K562 (cell line): ENCODE results near the gene NPAS3. TPM values are rescaled to one million over a fixed set of nuclear protein-coding genes. Genes with fewer than 3 reads are reported as not detected.

Source experiments
- ATAC-seq: fragments of 200-7000 bp; cut with Tn5 transposase; 3 replicates; pipeline ENCODE4 v1.9.1; 2020; ENCODE audit warnings: moderate library complexity
- BruUV-seq: library from RNA; stranded (reverse); fragments of 400-500 nt; replicated peaks from 2 replicates; lab custom pipeline; 2021; lab: Mats Ljungman, UMichigan
- CTCF ChIA-PET: fragments of 300-600 bp; formaldehyde crosslinking; extraction: SDS; loops from one replicate; lab custom pipeline; 2021; ENCODE audit warnings: low intra/inter-chr PET ratio; lab: Yijun Ruan, JAX
- POLR2A ChIA-PET: fragments of 300-600, 350-650 bp; sonication (Branson Sonifier 250); formaldehyde crosslinking; extraction: SDS; loops from one replicate; lab custom pipeline; 2021; ENCODE audit warnings: antibody characterized with exemption, inconsistent platforms; lab: Yijun Ruan, JAX
- DNase-seq, 4 experiments: peaks; one replicate each; pipeline versions ENCODE4 v3.0.0 to v3.0.0-alpha.2; 2011 to 2018; ENCODE audit warnings: low spot score in 3 of 4, mixed read lengths in 3 of 4; ENCODE audit errors: extremely low read depth in 1 of 4
- FAIRE-seq: peaks from 2 replicates; lab custom pipeline; 2011; peaks lifted over from hg19 to GRCh38; lab: Jason Lieb, UNC
- H2AFZ ChIP-seq: 2 replicates; pipeline ENCODE4 v1.6.0; 2011; ENCODE audit warnings: low read depth, low read length, control low read depth, inconsistent platforms
- H3K27ac ChIP-seq: fragments of 200-600 bp; 3 replicates; pipeline ENCODE4 v1.8.0; 2011; ENCODE audit warnings: low read depth, mild to moderate bottlenecking, control low read depth, inconsistent platforms, low read length, moderate library complexity, mixed read lengths; ENCODE audit errors: extremely low read depth
- H3K27me3 ChIP-seq, 2 experiments: fragments of 300-600 bp in 1 of 2; 2 replicates in 1 of 2; 3 replicates in 1 of 2; pipeline versions ENCODE4 v1.6.0 to v1.8.0; 2011; ENCODE audit warnings: inconsistent platforms in 2 of 2, low read length in 2 of 2, mild to moderate bottlenecking in 1 of 2, mixed read lengths in 1 of 2, moderate library complexity in 1 of 2; ENCODE audit not compliant: control insufficient read depth in 2 of 2, insufficient read depth in 2 of 2
- H3K36me3 ChIP-seq: fragments of 300-600 bp; 3 replicates; pipeline ENCODE4 v1.8.0; 2011; ENCODE audit warnings: mild to moderate bottlenecking, low read length, inconsistent platforms; ENCODE audit not compliant: control insufficient read depth, insufficient read depth
- H3K4me1 ChIP-seq, 2 experiments: fragments of 200-600 bp in 1 of 2; replicated peaks in 1 of 2; 2 replicates in 1 of 2; 3 replicates in 1 of 2; pipeline versions ENCODE4 v1.5.1 to v1.8.0; 2011; ENCODE audit warnings: inconsistent platforms in 2 of 2, low read length in 2 of 2, mild to moderate bottlenecking in 1 of 2, mixed read lengths in 1 of 2, moderate library complexity in 1 of 2; ENCODE audit not compliant: control insufficient read depth in 2 of 2, insufficient read depth in 2 of 2
- H3K4me2 ChIP-seq: 2 replicates; pipeline ENCODE4 v1.6.1; 2011; ENCODE audit warnings: low read length, control low read depth, inconsistent platforms, mixed read lengths; ENCODE audit not compliant: insufficient read depth
- H3K4me3 ChIP-seq: fragments of 200-600 bp; sonication (generic), shearing (Covaris generic); 2 replicates; pipeline ENCODE4 v1.5.1; 2016; ENCODE audit warnings: control low read depth, inconsistent platforms
- H3K79me2 ChIP-seq: fragments of 200-600 bp; 3 replicates; pipeline ENCODE4 v1.8.0; 2011; ENCODE audit warnings: low read length, inconsistent platforms; ENCODE audit not compliant: control insufficient read depth, insufficient read depth
- H3K9ac ChIP-seq, 2 experiments: 2 replicates each; pipeline versions ENCODE4 v1.6.0 to v1.6.1; 2011; ENCODE audit warnings: low read depth in 2 of 2, low read length in 2 of 2, control low read depth in 1 of 2, inconsistent platforms in 1 of 2, mild to moderate bottlenecking in 1 of 2, mixed read lengths in 1 of 2; ENCODE audit not compliant: insufficient read depth in 1 of 2
- H3K9me1 ChIP-seq: one replicate; pipeline ENCODE4 v1.6.0; 2011; ENCODE audit warnings: inconsistent platforms, mild to moderate bottlenecking, low read length, moderate library complexity; ENCODE audit not compliant: control insufficient read depth, insufficient read depth
- H3K9me3 ChIP-seq: replicated peaks from 2 replicates; pipeline ENCODE4 v1.5.1; 2011; ENCODE audit warnings: low read depth, low read length, inconsistent platforms; ENCODE audit not compliant: control insufficient read depth, insufficient read depth
- H4K20me1 ChIP-seq: replicated peaks from 2 replicates; pipeline ENCODE4 v1.6.1; 2011; ENCODE audit warnings: low read length, inconsistent platforms, mixed read lengths; ENCODE audit not compliant: control insufficient read depth, insufficient read depth
- E2F3 ChIP-seq: fragments of 250-450 bp; sonication (Bioruptor Pico); IDR thresholded peaks from 2 replicates; pipeline ENCODE4 v1.4.0; 2020; ENCODE audit warnings: mild to moderate bottlenecking
- FOXM1 ChIP-seq, 2 experiments: fragments of 450-650 bp in 1 of 2; sonication (generic) in 1 of 2; formaldehyde crosslinking in 1 of 2; IDR thresholded peaks; 2 replicates each; pipeline versions ENCODE4 v1.6.1 to v1.9.0; 2017 to 2022; ENCODE audit warnings: low read depth in 2 of 2, mild to moderate bottlenecking in 2 of 2, missing genetic modification reagents in 1 of 2, moderate library complexity in 1 of 2
- JUND ChIP-seq, 2 experiments: IDR thresholded peaks; 2 replicates in 1 of 2; 3 replicates in 1 of 2; pipeline ENCODE4 v1.6.1; 2011; ENCODE audit warnings: borderline replicate concordance in 2 of 2, low read depth in 2 of 2, low read length in 2 of 2, improper control_type of control experiment in 1 of 2, missing biosample characterization in 1 of 2, missing genetic modification characterization in 1 of 2, missing genetic modification reagents in 1 of 2
- ZNF274 ChIP-seq: IDR thresholded peaks from 2 replicates; pipeline ENCODE4 v1.6.1; 2011; ENCODE audit warnings: low read depth, mild to moderate bottlenecking, low read length, moderate library complexity, borderline replicate concordance
- ZNF668 ChIP-seq: fragments of 250-450 bp; sonication (Bioruptor Pico); IDR thresholded peaks from 2 replicates; pipeline ENCODE4 v1.8.0; 2022; ENCODE audit warnings: mild to moderate bottlenecking, inconsistent platforms
- WGBS: fragments of 100-300 bp; shearing (Covaris generic); methylation state at CpG from one replicate; pipeline ENCODE4 v1.1.6; 2016; ENCODE audit warnings: low coverage, mixed read lengths; ENCODE audit not compliant: insufficient coverage; ENCODE audit errors: missing lambda C conversion rate; 5-methylcytosine and 5-hydroxymethylcytosine counted together
- in situ Hi-C: fragments of 300-500 bp; cut with MboI; formaldehyde crosslinking; loops from 4 replicates; pipeline ENCODE4 v1.15.0; 2018; ENCODE audit warnings: inconsistent platforms, mixed read lengths
- intact Hi-C: fragments of 100-400 bp; cut with micrococcal nuclease; formaldehyde crosslinking; loops from 2 replicates; pipeline ENCODE4 v1.14.2; 2022
- polyA plus RNA-seq, 8 experiments: library from polyadenylated mRNA; depleted of rRNA in 4 of 8; stranded (reverse) in 5 of 8; unstranded in 3 of 8; fragments of >200 nt; fragmentation: Nextera tagmentation in 2 of 8; fragmentation: Illumina TruSeq in 1 of 8; extraction: Ambion mirVana in 2 of 8; extraction: Trizol in 1 of 8; gene quantifications; 2 replicates each; pipeline versions ENCODE4 v1.2.1 to v1.2.3, GENCODE V29; 2011 to 2014; ENCODE audit warnings: inconsistent platforms in 1 of 8, missing spikeins in 1 of 8
- total RNA-seq, 7 experiments: library from RNA; depleted of rRNA in 6 of 7; stranded (reverse); fragments of >200 nt in 6 of 7; fragmentation: Illumina TruSeq in 2 of 7; extraction: Trizol in 2 of 7; gene quantifications; 2 replicates each; pipeline versions ENCODE4 v1.2.1 to v1.2.3, GENCODE V29; 2011 to 2021; ENCODE audit warnings: low replicate concordance in 1 of 7
- TF ChIP-seq, protein P1 (sequence below), 2 experiments: fragments of 450-650 bp in 1 of 2; sonication (generic) in 1 of 2; formaldehyde crosslinking; conservative IDR thresholded peaks; 2 replicates each; pipeline versions ENCODE4 v1.4.0 to v1.8.1; 2020 to 2022; ENCODE audit warnings: mild to moderate bottlenecking in 1 of 2, missing genetic modification reagents in 1 of 2
- TF ChIP-seq, protein P2 (sequence below): sonication (generic); formaldehyde crosslinking; IDR thresholded peaks from 2 replicates; pipeline ENCODE4 v1.8.0; 2022; ENCODE audit warnings: mild to moderate bottlenecking, missing genetic modification reagents
- TF ChIP-seq, protein P3 (sequence below): fragments of 450-650 bp; formaldehyde crosslinking; conservative IDR thresholded peaks from 2 replicates; pipeline ENCODE4 v1.4.0; 2022; ENCODE audit warnings: mild to moderate bottlenecking, missing genetic modification characterization
- TF ChIP-seq, protein P4 (sequence below), 2 experiments: fragments of 450-650 bp in 1 of 2; IDR thresholded peaks; 2 replicates each; pipeline ENCODE4 v1.6.1; 2011 to 2017; ENCODE audit warnings: low read depth in 2 of 2, antibody characterized with exemption in 1 of 2, borderline replicate concordance in 1 of 2, low read length in 1 of 2, mild to moderate bottlenecking in 1 of 2, mixed read lengths in 1 of 2; ENCODE audit not compliant: control insufficient read depth in 1 of 2

Gene NPAS3
- total and polyA plus RNA-seq, 9 of the 15 experiments (the other 6 are each of a cell fraction or from before 2014, with no cell fraction given) = 0.04 TPM; not detected in 8

DNA sequence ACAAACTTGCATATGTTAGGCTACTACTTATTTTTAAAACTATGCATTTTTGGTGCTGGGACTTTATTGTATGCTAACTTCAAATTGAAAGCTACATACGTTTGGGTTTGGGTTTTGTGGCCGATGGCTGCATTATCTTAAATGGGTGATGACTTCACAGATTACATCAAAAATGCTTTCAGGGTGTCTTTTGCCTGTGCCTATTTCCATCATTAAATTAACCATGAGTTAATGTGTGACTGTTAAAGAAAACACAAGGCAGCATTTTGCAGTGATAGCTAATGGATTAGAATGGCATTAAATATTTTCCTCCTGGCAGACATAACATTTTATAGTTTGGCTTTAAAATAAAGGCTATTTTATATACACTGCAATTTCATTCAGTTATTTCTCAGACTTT is 659.9 kb downstream of the NPAS3 start (continued):
- TF ChIP-seq, protein P1, sequence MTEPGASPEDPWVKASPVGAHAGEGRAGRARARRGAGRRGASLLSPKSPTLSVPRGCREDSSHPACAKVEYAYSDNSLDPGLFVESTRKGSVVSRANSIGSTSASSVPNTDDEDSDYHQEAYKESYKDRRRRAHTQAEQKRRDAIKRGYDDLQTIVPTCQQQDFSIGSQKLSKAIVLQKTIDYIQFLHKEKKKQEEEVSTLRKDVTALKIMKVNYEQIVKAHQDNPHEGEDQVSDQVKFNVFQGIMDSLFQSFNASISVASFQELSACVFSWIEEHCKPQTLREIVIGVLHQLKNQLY (CRISPR knock-in tag; conservative IDR thresholded peaks at IDR 0.05) = no peak
- no peak for TF ChIP-seq ZNF274

DNA sequence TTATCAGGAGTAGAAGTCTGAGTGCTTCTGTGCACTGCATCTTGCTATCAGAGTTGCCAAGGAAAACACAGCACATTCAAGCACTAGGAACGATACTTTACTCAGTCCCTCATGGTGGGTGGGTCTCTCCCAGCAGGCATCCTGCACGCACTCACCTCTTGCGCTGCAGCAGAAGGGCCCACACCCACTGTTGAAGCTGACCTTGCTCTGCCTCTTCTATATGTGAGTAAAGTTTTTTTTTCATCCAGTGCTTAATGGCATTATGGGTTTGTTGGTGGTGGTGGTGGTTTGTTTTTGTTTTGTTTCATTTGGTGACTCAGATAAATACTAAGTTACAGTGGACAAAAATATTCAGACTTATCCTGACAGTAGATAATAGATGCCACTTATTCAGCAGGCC is 663.7 kb downstream of the NPAS3 start:
- POLR2A ChIA-PET = no interaction called here
- Histone ChIP-seq H4K20me1 (no peaks in the 10 kb centered on the region), H3K4me3 (no peak overlapping the region), H3K36me3 (no peaks in the 10 kb centered on the region), H3K4me1 (no peaks in the 10 kb centered on the region), H3K27me3 (no peaks in the 10 kb centered on the region), H3K9me1 (no peaks in the 10 kb centered on the region), H2AFZ (no peak overlapping the region), H3K9ac (no peak overlapping the region), H3K9me3 (no peaks in the 10 kb centered on the region), H3K79me2 (no peaks in the 10 kb centered on the region), H3K27ac (no peak overlapping the region), H3K4me2 (no peak overlapping the region)
- TF ChIP-seq FOXM1 (IDR thresholded peaks at IDR 0.05; ENCODE audit: low read depth) (no peak), FOXM1 (CRISPR knock-in tag; IDR thresholded peaks at IDR 0.05; ENCODE audit: low read depth) (no peak), JUND (IDR thresholded peaks at IDR 0.05; ENCODE audit: borderline replicate concordance, low read depth, low read length) (no peak), JUND (tag; IDR thresholded peaks at IDR 0.05; ENCODE audit: borderline replicate concordance, low read depth, low read length) (no peak), ZNF668 (CRISPR knock-in tag) (no peak), E2F3 (CRISPR knock-in tag) (no peak)
- TF ChIP-seq, protein P2, sequence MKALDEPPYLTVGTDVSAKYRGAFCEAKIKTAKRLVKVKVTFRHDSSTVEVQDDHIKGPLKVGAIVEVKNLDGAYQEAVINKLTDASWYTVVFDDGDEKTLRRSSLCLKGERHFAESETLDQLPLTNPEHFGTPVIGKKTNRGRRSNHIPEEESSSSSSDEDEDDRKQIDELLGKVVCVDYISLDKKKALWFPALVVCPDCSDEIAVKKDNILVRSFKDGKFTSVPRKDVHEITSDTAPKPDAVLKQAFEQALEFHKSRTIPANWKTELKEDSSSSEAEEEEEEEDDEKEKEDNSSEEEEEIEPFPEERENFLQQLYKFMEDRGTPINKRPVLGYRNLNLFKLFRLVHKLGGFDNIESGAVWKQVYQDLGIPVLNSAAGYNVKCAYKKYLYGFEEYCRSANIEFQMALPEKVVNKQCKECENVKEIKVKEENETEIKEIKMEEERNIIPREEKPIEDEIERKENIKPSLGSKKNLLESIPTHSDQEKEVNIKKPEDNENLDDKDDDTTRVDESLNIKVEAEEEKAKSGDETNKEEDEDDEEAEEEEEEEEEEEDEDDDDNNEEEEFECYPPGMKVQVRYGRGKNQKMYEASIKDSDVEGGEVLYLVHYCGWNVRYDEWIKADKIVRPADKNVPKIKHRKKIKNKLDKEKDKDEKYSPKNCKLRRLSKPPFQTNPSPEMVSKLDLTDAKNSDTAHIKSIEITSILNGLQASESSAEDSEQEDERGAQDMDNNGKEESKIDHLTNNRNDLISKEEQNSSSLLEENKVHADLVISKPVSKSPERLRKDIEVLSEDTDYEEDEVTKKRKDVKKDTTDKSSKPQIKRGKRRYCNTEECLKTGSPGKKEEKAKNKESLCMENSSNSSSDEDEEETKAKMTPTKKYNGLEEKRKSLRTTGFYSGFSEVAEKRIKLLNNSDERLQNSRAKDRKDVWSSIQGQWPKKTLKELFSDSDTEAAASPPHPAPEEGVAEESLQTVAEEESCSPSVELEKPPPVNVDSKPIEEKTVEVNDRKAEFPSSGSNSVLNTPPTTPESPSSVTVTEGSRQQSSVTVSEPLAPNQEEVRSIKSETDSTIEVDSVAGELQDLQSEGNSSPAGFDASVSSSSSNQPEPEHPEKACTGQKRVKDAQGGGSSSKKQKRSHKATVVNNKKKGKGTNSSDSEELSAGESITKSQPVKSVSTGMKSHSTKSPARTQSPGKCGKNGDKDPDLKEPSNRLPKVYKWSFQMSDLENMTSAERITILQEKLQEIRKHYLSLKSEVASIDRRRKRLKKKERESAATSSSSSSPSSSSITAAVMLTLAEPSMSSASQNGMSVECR = no peak
- TF ChIP-seq, protein P3, sequence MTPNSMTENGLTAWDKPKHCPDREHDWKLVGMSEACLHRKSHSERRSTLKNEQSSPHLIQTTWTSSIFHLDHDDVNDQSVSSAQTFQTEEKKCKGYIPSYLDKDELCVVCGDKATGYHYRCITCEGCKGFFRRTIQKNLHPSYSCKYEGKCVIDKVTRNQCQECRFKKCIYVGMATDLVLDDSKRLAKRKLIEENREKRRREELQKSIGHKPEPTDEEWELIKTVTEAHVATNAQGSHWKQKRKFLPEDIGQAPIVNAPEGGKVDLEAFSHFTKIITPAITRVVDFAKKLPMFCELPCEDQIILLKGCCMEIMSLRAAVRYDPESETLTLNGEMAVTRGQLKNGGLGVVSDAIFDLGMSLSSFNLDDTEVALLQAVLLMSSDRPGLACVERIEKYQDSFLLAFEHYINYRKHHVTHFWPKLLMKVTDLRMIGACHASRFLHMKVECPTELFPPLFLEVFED (CRISPR knock-in tag) = no peak
- TF ChIP-seq, protein P4, sequence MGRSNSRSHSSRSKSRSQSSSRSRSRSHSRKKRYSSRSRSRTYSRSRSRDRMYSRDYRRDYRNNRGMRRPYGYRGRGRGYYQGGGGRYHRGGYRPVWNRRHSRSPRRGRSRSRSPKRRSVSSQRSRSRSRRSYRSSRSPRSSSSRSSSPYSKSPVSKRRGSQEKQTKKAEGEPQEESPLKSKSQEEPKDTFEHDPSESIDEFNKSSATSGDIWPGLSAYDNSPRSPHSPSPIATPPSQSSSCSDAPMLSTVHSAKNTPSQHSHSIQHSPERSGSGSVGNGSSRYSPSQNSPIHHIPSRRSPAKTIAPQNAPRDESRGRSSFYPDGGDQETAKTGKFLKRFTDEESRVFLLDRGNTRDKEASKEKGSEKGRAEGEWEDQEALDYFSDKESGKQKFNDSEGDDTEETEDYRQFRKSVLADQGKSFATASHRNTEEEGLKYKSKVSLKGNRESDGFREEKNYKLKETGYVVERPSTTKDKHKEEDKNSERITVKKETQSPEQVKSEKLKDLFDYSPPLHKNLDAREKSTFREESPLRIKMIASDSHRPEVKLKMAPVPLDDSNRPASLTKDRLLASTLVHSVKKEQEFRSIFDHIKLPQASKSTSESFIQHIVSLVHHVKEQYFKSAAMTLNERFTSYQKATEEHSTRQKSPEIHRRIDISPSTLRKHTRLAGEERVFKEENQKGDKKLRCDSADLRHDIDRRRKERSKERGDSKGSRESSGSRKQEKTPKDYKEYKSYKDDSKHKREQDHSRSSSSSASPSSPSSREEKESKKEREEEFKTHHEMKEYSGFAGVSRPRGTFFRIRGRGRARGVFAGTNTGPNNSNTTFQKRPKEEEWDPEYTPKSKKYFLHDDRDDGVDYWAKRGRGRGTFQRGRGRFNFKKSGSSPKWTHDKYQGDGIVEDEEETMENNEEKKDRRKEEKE (IDR thresholded peaks at IDR 0.05; ENCODE audit: borderline replicate concordance in 1 of 2, control insufficient read depth in 1 of 2, low read depth in 2 of 2, low read length in 1 of 2) = no peak
- no TSS peak for BruUV-seq
- in situ Hi-C loops = no loop called here
- FAIRE-seq (no peak), DNase-seq (no peak), ATAC-seq (no peak)
- WGBS = 0% methylated on average over 3 of the region's 3 CpGs
- CTCF ChIA-PET = no interaction called here
- intact Hi-C loops = no loop called here
